GM13976 (cell line): ENCODE measurements around the gene EVI5L.

ENCODE experiments used
- DNase-seq: peaks from one replicate; pipeline ENCODE4 v3.0.0; 2012; ENCODE audit warnings: low spot score
- in situ Hi-C: fragments of 300-500 bp; cut with MboI; formaldehyde crosslinking; loops from one replicate; pipeline ENCODE4 v1.12.0; 2022; ENCODE audit warnings: low sequenced_read_pairs, mixed read lengths, inconsistent platforms; ENCODE audit not compliant: unreplicated experiment
- TF ChIP-seq, protein P1 (sequence below): IDR thresholded peaks from 2 replicates; pipeline ENCODE4 v1.5.1; 2012; ENCODE audit warnings: borderline replicate concordance, mild to moderate bottlenecking; ENCODE audit not compliant: insufficient read depth; ENCODE audit errors: extremely low read depth, missing control alignments, control extremely low read depth

Gene EVI5L

DNA sequence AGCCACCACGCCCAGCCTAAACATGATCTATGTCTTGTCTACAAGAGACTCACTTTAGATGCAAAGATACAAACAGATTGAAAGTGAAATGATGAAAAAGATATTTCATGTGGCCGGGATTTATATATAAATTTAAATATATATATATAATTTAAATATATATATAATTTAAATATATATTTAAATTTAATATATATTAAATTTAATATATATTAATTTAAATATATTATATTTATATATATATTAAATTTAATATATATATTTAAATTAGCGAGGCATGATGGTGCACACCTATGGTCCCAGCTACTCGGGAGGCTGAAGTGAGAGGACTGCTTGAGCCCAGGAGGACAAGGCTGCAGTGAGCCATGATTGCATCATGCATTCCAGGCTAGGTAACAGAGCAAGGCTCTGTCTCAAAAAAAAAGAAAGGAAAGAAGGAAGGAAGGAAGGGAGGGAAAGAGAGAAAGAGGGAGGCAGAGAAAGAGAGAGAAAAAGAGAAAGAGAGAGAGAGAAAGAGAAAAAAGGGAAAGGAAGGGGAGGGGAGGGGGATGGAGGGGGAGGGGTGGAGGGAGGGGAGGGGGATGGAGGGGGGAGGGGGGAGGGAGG lies 7.0 kb upstream of the EVI5L start:
- DNase-seq: no peak
- TF ChIP-seq, protein P1, sequence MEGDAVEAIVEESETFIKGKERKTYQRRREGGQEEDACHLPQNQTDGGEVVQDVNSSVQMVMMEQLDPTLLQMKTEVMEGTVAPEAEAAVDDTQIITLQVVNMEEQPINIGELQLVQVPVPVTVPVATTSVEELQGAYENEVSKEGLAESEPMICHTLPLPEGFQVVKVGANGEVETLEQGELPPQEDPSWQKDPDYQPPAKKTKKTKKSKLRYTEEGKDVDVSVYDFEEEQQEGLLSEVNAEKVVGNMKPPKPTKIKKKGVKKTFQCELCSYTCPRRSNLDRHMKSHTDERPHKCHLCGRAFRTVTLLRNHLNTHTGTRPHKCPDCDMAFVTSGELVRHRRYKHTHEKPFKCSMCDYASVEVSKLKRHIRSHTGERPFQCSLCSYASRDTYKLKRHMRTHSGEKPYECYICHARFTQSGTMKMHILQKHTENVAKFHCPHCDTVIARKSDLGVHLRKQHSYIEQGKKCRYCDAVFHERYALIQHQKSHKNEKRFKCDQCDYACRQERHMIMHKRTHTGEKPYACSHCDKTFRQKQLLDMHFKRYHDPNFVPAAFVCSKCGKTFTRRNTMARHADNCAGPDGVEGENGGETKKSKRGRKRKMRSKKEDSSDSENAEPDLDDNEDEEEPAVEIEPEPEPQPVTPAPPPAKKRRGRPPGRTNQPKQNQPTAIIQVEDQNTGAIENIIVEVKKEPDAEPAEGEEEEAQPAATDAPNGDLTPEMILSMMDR: no peak
- in situ Hi-C loops: no loop called here

DNA sequence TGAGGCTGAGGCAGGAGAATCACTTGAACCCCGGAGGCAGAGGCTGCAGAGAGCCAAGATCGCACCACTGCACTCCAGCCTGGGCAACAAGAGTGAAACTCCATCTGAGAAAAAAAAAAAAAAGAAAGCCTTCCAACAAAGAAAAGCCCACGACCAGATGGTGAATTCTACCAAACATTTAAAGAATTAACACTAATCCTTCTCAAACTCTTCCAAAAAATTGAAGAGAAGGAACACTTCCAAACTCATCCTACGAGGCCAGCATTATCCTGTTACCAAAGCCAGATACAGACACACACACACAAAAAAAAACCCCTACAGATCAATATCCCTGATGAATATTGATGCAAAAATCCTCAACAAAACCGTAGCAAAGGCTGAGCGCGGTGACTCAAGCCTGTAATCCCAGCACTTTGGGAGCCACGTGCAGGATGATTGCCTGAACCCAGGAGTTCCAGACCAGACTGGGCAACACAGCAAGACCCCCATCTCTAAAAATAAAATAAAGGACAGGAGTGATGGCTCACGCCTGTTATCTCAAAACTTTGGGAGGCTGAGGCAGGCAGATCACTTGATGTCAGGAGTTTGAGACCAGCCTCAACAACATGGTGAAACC lies 6.2 kb upstream of the EVI5L start:
- no peak for DNase-seq
- in situ Hi-C loops: no loop called here
- TF ChIP-seq, protein P1: no peak

DNA sequence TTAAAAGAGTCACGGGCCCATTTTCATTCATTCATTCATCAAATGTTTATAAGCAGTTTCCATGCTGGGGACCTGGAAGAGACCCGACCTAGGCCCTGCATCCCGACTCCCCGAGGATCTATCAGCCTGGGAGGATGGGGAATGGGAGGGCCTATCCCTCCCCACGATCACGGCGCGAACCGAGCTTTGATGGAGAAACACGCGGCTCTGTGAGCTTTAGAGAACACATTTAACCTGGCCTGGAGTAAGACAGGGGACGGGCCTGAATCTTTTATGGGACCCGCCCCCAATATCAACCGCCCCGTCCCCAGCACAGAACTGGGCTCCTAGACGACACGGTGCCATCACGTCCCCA lies 875 bp upstream of the EVI5L start:
- in situ Hi-C loops: no loop called here
- TF ChIP-seq, protein P1: no peak
- DNase-seq: no peak

DNA sequence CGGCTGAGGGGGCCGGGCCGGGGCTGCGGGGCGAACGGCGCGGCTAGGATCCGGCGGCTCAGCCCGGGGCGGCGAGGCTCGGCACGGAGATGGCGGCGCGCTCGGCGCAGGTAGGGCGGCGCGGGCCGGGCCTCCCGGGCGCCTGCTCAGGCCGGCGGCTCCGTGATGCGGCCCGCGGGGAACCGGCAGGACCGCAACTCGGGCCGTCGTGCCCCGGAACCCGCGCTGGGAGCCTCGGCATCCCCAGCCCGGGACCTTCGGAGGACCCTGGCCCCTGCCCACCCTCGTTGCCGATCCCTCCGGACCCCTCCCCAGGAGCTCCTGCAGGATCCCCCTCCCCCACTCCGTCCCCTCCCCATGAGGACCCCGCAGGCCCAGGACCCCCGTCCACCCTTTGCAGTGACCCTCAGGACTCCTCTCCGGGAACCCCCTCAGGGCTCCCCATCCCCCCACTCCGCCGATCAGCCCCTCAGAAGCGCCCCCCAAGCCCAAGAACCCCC lies 304 bp downstream of the EVI5L start:
- in situ Hi-C loops: no loop called here
- DNase-seq: no peak
- TF ChIP-seq, protein P1: no peak

DNA sequence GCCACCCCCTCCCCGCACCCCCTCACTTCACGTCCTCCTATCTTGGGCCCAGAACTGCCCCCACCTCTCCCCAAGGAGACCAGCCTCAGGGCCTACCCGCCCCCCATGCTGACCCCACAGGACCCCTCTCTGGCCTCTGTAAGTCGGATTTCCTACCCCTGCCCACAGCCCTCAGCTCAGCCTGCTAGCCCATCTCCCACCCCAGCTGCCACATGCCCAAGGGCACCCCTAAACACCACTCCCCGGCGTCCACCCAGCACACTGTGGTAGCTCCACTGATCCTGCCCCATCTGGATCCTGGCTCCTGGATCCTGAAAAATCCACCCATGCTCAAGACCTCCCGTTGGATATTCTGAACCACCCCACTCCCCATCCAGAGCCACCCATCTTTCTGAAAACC lies 805 bp downstream of the EVI5L start:
- no peak for DNase-seq
- in situ Hi-C loops: no loop called here
- TF ChIP-seq, protein P1: no peak

DNA sequence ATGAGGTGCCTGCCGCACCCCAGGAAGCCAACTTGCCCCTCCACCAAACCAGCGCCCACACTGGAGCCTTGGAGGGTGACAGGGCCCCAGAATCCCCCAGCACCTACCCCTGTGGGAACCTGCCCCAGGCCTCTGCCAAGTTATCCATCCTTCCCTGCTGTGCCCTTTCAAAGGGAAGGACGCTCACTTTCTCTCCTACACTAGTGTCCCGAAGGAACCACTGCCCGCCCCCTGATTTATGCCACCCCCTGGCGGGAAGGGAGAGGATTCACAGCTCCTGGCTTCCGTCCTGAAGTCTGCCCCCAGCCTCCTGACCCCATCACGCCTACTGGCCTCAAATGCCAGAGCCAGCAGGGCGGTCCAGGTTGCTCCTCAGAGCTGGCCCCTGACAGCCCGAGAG lies 1.4 kb downstream of the EVI5L start:
- in situ Hi-C loops: no loop called here
- TF ChIP-seq, protein P1: no peak
- DNase-seq: no peak
